Ramos (cell line): Measurements from ENCODE around the gene HSD17B4.
"Not testable (repeated sequence)": the region's sequence is repeated elsewhere in the genome, so short reads cannot be mapped to it uniquely, and the experiment has no call there.

Experiments
- in situ Hi-C: fragments of 300-500 bp; cut with MboI; formaldehyde crosslinking; loops from one replicate; pipeline ENCODE4 v1.14.3; 2022; ENCODE audit warnings: low sequenced_read_pairs; ENCODE audit not compliant: unreplicated experiment

HSD17B4 gene

GRCh38 chr5:119473241-119473640 is 20.9 kb downstream of the HSD17B4 start:
- in situ Hi-C loops, result no loop called here

GRCh38 chr5:119476341-119476740 is 24.0 kb downstream of the HSD17B4 start:
- in situ Hi-C loops, result no loop called here

- in situ Hi-C loops, result no loop called here
These were observed 26.5 kb downstream of the HSD17B4 start for GRCh38 chr5:119478781-119479180.

- in situ Hi-C loops, result not testable (repeated sequence)
These were observed 28.3 kb downstream of the HSD17B4 start for GRCh38 chr5:119480629-119481028.

GRCh38 chr5:119483155-119483554 is 30.9 kb downstream of the HSD17B4 start:
- in situ Hi-C loops, result no loop called here

- in situ Hi-C loops, result no loop called here
These were observed 32.6 kb downstream of the HSD17B4 start for GRCh38 chr5:119484884-119485283.

- in situ Hi-C loops, result no loop called here
These were observed 49.4 kb downstream of the HSD17B4 start for GRCh38 chr5:119501671-119502179.

GRCh38 chr5:119503939-119504338 is 51.6 kb downstream of the HSD17B4 start:
- in situ Hi-C loops, result not testable (repeated sequence)

GRCh38 chr5:119512277-119512676 is 60.0 kb downstream of the HSD17B4 start:
- in situ Hi-C loops, result no loop called here

- in situ Hi-C loops, result no loop called here
These were observed 62.9 kb downstream of the HSD17B4 start for GRCh38 chr5:119515192-119515591.

GRCh38 chr5:119517115-119517514 is 64.8 kb downstream of the HSD17B4 start:
- in situ Hi-C loops, result not testable (repeated sequence)

GRCh38 chr5:119521232-119521631 is 68.9 kb downstream of the HSD17B4 start:
- in situ Hi-C loops, result no loop called here

- in situ Hi-C loops, result no loop called here
These were observed 70.5 kb downstream of the HSD17B4 start for GRCh38 chr5:119522841-119523240.

- in situ Hi-C loops, result no loop called here
These were observed 72.2 kb downstream of the HSD17B4 start for GRCh38 chr5:119524485-119524884.

GRCh38 chr5:119527351-119527750 is 75.1 kb downstream of the HSD17B4 start:
- in situ Hi-C loops, result no loop called here

GRCh38 chr5:119529811-119530210 is 77.5 kb downstream of the HSD17B4 start:
- in situ Hi-C loops, result no loop called here

- in situ Hi-C loops, result no loop called here
These were observed 80.3 kb downstream of the HSD17B4 start for GRCh38 chr5:119532637-119533036.

- in situ Hi-C loops, result no loop called here
These were observed 85.4 kb downstream of the HSD17B4 start for GRCh38 chr5:119537704-119538103.

GRCh38 chr5:119541716-119542115 is 89.4 kb downstream of the HSD17B4 start:
- in situ Hi-C loops, result no loop called here

- in situ Hi-C loops, result no loop called here
These were observed 99.5 kb downstream of the HSD17B4 start for GRCh38 chr5:119551819-119552218.

- in situ Hi-C loops, result no loop called here
These were observed 102.3 kb downstream of the HSD17B4 start for GRCh38 chr5:119554597-119554996.

GRCh38 chr5:119570910-119571309 is 118.6 kb downstream of the HSD17B4 start:
- in situ Hi-C loops, result no loop called here

- in situ Hi-C loops, result no loop called here
These were observed 126.6 kb downstream of the HSD17B4 start for GRCh38 chr5:119578937-119579336.
